Mesenchymal stem cell (in vitro differentiated cells and primary cell): ENCODE data around the gene ZNF267.
"Not testable (repeated sequence)": the region's sequence is repeated elsewhere in the genome, so short reads cannot be mapped to it uniquely, and the experiment has no call there.

Source experiments
- DNase-seq: peaks from one replicate; pipeline ENCODE4 v3.0.0-alpha.2; 2013
- H2AFZ ChIP-seq: one replicate; pipeline ENCODE4 v1.6.1; 2013; ENCODE audit warnings: low read depth, mild to moderate bottlenecking, control low read depth, inconsistent platforms, low read length, moderate library complexity
- H2AK5ac ChIP-seq: 2 replicates; pipeline ENCODE4 v1.6.1; 2013; ENCODE audit warnings: low read length, moderate library complexity, mild to moderate bottlenecking, inconsistent platforms; ENCODE audit not compliant: severe bottlenecking
- H2BK120ac ChIP-seq: one replicate; pipeline ENCODE4 v1.6.1; 2013; ENCODE audit warnings: low read depth, mild to moderate bottlenecking, inconsistent platforms, low read length, moderate library complexity
- H2BK12ac ChIP-seq, 2 experiments: one replicate each; pipeline ENCODE4 v1.6.1; 2013; ENCODE audit warnings: inconsistent platforms in 2 of 2, low read length in 2 of 2, mild to moderate bottlenecking in 2 of 2, moderate library complexity in 2 of 2, control low read depth in 1 of 2
- H2BK15ac ChIP-seq: one replicate; pipeline ENCODE4 v1.6.1; 2013; ENCODE audit warnings: mild to moderate bottlenecking, low read depth, inconsistent platforms; ENCODE audit not compliant: poor library complexity, severe bottlenecking
- H2BK5ac ChIP-seq: 2 replicates; pipeline ENCODE4 v1.6.1; 2013; ENCODE audit warnings: low read depth, mild to moderate bottlenecking, low read length, control low read depth, inconsistent platforms; ENCODE audit not compliant: poor library complexity, severe bottlenecking
- H3K14ac ChIP-seq, 2 experiments: one replicate each; pipeline ENCODE4 v1.6.1; 2013; ENCODE audit warnings: inconsistent platforms in 2 of 2, low read length in 2 of 2, control low read depth in 1 of 2, mild to moderate bottlenecking in 1 of 2, moderate library complexity in 1 of 2
- H3K18ac ChIP-seq, 2 experiments: one replicate each; pipeline ENCODE4 v1.6.1; 2013; ENCODE audit warnings: inconsistent platforms in 2 of 2, low read length in 2 of 2, control low read depth in 1 of 2, low read depth in 1 of 2, mild to moderate bottlenecking in 1 of 2
- H3K23ac ChIP-seq, 2 experiments: one replicate each; pipeline ENCODE4 v1.6.1; 2013; ENCODE audit warnings: inconsistent platforms in 2 of 2, low read length in 2 of 2, mild to moderate bottlenecking in 2 of 2, moderate library complexity in 2 of 2, control low read depth in 1 of 2
- H3K27ac ChIP-seq: 2 replicates; pipeline ENCODE4 v1.5.1; 2013; ENCODE audit warnings: mild to moderate bottlenecking, moderate library complexity, low read length, control low read depth, inconsistent platforms; ENCODE audit not compliant: poor library complexity, severe bottlenecking
- H3K27me3 ChIP-seq, 2 experiments: 2 replicates each; pipeline versions ENCODE4 v1.6.1 to v1.7.0; 2013; ENCODE audit warnings: low read length in 2 of 2, mild to moderate bottlenecking in 2 of 2, moderate library complexity in 2 of 2, control low read depth in 1 of 2, inconsistent platforms in 1 of 2; ENCODE audit not compliant: control insufficient read depth in 1 of 2, insufficient read depth in 1 of 2
- H3K36me3 ChIP-seq, 2 experiments: 2 replicates each; pipeline versions ENCODE4 v1.6.1 to v1.7.0; 2013; ENCODE audit warnings: low read length in 2 of 2, control low read depth in 1 of 2, inconsistent platforms in 1 of 2, low read depth in 1 of 2, mild to moderate bottlenecking in 1 of 2; ENCODE audit not compliant: insufficient read depth in 2 of 2, control insufficient read depth in 1 of 2
- H3K4ac ChIP-seq, 2 experiments: one replicate each; pipeline ENCODE4 v1.6.1; 2013; ENCODE audit warnings: inconsistent platforms in 2 of 2, low read length in 2 of 2, mild to moderate bottlenecking in 2 of 2, moderate library complexity in 2 of 2, control low read depth in 1 of 2, low read depth in 1 of 2
- H3K4me1 ChIP-seq: 2 replicates; pipeline ENCODE4 v1.6.1; 2013; ENCODE audit warnings: low read depth, low read length, control low read depth; ENCODE audit not compliant: control insufficient read depth, insufficient read depth
- H3K4me2 ChIP-seq: 2 replicates; pipeline ENCODE4 v1.6.1; 2013; ENCODE audit warnings: low read length, mild to moderate bottlenecking, inconsistent platforms; ENCODE audit not compliant: poor library complexity, severe bottlenecking
- H3K4me3 ChIP-seq, 2 experiments: 2 replicates each; pipeline versions ENCODE4 v1.5.1 to v1.7.0; 2013; ENCODE audit warnings: low read length in 2 of 2, mild to moderate bottlenecking in 2 of 2, control low read depth in 1 of 2, low read depth in 1 of 2; ENCODE audit not compliant: insufficient read depth in 1 of 2
- H3K79me1 ChIP-seq: replicated peaks from 2 replicates; pipeline ENCODE4 v1.6.1; 2013; ENCODE audit warnings: mild to moderate bottlenecking, control low read depth, low read length, inconsistent platforms; ENCODE audit not compliant: poor library complexity, severe bottlenecking
- H3K9ac ChIP-seq: 2 replicates; pipeline ENCODE4 v1.7.0; 2013; ENCODE audit warnings: mild to moderate bottlenecking, low read length, moderate library complexity
- H3K9me3 ChIP-seq: 2 replicates; pipeline ENCODE4 v1.7.0; 2013; ENCODE audit warnings: mild to moderate bottlenecking, low read length; ENCODE audit not compliant: control insufficient read depth
- H4K8ac ChIP-seq: one replicate; pipeline ENCODE4 v1.6.1; 2013; ENCODE audit warnings: inconsistent platforms, mild to moderate bottlenecking, low read length, moderate library complexity
- H4K91ac ChIP-seq: one replicate; pipeline ENCODE4 v1.6.1; 2013; ENCODE audit warnings: mild to moderate bottlenecking, low read length, inconsistent platforms
- WGBS: methylation state at CpG from one replicate; pipeline ENCODE4 v1.1.7; 2013; ENCODE audit warnings: mixed read lengths; 5-methylcytosine and 5-hydroxymethylcytosine counted together

The ZNF267 gene

GRCh38 chr16:31899505-31899904, 25.9 kb downstream of the ZNF267 start:
- H2BK12ac ChIP-seq = no peak overlapping the region
- H3K9ac ChIP-seq = no peak overlapping the region
- no peak overlapping the region for H2AK5ac ChIP-seq
- peaks cover 58% of the 10 kb centered on the region for H3K9me3 ChIP-seq
- H3K36me3 ChIP-seq = peaks cover 11 to 56% of the 10 kb centered on the region in 2 experiments
- no peak overlapping the region for H3K27ac ChIP-seq
- no peak overlapping the region for H4K91ac ChIP-seq
- H3K4me2 ChIP-seq = no peak overlapping the region
- H3K14ac ChIP-seq = no peak overlapping the region
- H3K4ac ChIP-seq = no peak overlapping the region
- H3K23ac ChIP-seq = no peak overlapping the region
- no peaks in the 10 kb centered on the region for H3K27me3 ChIP-seq
- H4K8ac ChIP-seq = no peak overlapping the region
- H3K4me1 ChIP-seq = no peaks in the 10 kb centered on the region
- 100% methylated on average over 2 of the region's 2 CpGs for WGBS
- H2BK5ac ChIP-seq = no peak overlapping the region
- peaks cover 11% of the 10 kb centered on the region for H3K79me1 ChIP-seq
- H2AFZ ChIP-seq = no peak overlapping the region
- no peak overlapping the region for H2BK120ac ChIP-seq
- no peak overlapping the region for H3K18ac ChIP-seq
- H3K4me3 ChIP-seq = no peak overlapping the region
- no peak overlapping the region for H2BK15ac ChIP-seq
- DNase-seq = no peak

DNA sequence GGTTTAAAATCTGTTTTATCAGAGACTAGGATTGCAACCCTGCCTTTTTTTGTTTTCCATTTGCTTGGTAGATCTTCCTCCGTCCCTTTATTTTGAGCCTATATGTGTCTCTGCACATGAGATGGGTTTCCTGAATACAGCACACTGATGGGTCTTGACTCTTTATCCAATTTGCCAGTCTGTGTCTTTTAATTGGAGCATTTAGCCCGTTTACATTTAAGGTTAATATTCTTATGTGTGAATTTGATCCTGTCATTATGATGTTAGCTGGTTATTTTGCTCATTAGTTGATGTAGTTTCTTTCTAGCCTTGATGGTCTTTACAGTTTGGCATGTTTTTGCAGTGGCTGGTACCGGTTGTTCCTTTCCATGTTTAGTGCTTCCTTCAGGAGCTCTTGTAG, 31.0 kb downstream of the ZNF267 start:
- not testable (repeated sequence) for H3K4ac ChIP-seq, H4K8ac ChIP-seq, H3K4me1 ChIP-seq, H2BK12ac ChIP-seq, H3K9ac ChIP-seq, H3K14ac ChIP-seq, H4K91ac ChIP-seq, H2AK5ac ChIP-seq, H3K23ac ChIP-seq, H2AFZ ChIP-seq, H2BK5ac ChIP-seq, H3K79me1 ChIP-seq, H3K27ac ChIP-seq, DNase-seq, H3K27me3 ChIP-seq, H2BK120ac ChIP-seq, H3K18ac ChIP-seq, H3K4me3 ChIP-seq, H2BK15ac ChIP-seq, H3K4me2 ChIP-seq
- peaks cover 46% of the 10 kb centered on the region for H3K9me3 ChIP-seq
- WGBS = 100% methylated on average over 1 of the region's 3 CpGs
- H3K36me3 ChIP-seq = peaks cover 12 to 41% of the 10 kb centered on the region in 2 experiments

GRCh38 chr16:31913668-31914067, 40.1 kb downstream of the ZNF267 start:
- Histone ChIP-seq H3K4me2 (no peak overlapping the region), H3K9me3 (peaks cover 100% of the 10 kb centered on the region), H2BK5ac (no peak overlapping the region), H3K27me3 (no peaks in the 10 kb centered on the region), H3K27ac (no peak overlapping the region), H3K4me1 (no peaks in the 10 kb centered on the region), H3K23ac (no peak overlapping the region), H3K36me3 (peaks cover 23 to 92% of the 10 kb centered on the region in 2 experiments), H2BK15ac (no peak overlapping the region), H4K91ac (no peak overlapping the region), H3K18ac (no peak overlapping the region), H2BK120ac (no peak overlapping the region), H4K8ac (no peak overlapping the region), H3K14ac (no peak overlapping the region), H2BK12ac (no peak overlapping the region), H2AFZ (no peak overlapping the region), H3K9ac (no peak overlapping the region), H2AK5ac (no peak overlapping the region), H3K4ac (no peak overlapping the region), H3K79me1 (peaks cover 14% of the 10 kb centered on the region), H3K4me3 (peak overlapping the region in 1 of 2 experiments; percentile 60)
- no peak for DNase-seq
- whole genome bisulfite sequencing = 100% methylated on average over 1 of the region's 1 CpG

GRCh38 chr16:31916056-31916488, 42.5 kb downstream of the ZNF267 start:
- Histone ChIP-seq H3K9me3 (peaks cover 100% of the 10 kb centered on the region), H2BK15ac (no peak overlapping the region), H3K4me2 (no peak overlapping the region), H3K4me1 (no peaks in the 10 kb centered on the region), H3K27me3 (no peaks in the 10 kb centered on the region), H3K36me3 (peaks cover 25 to 85% of the 10 kb centered on the region in 2 experiments), H3K27ac (no peak overlapping the region), H2AFZ (no peak overlapping the region), H3K23ac (no peak overlapping the region), H3K18ac (no peak overlapping the region), H4K8ac (no peak overlapping the region), H2BK5ac (no peak overlapping the region), H4K91ac (no peak overlapping the region), H2AK5ac (no peak overlapping the region), H3K79me1 (peaks cover 16% of the 10 kb centered on the region), H2BK120ac (no peak overlapping the region), H3K14ac (no peak overlapping the region), H3K4me3 (peak overlapping the region in 1 of 2 experiments; percentile 60), H3K9ac (no peak overlapping the region), H2BK12ac (no peak overlapping the region), H3K4ac (no peak overlapping the region)
- WGBS = 100% methylated on average over 2 of the region's 3 CpGs
- no peak for DNase-seq
